GM12878 (cell line): Measurements from ENCODE around the gene TEX261.

ENCODE experiments used
- CHD2 ChIP-seq: IDR thresholded peaks from 2 replicates; pipeline ENCODE4 v1.6.1; 2011; ENCODE audit warnings: low read depth, low read length, improper control_type of control experiment, borderline replicate concordance
- CREB1 ChIP-seq: IDR thresholded peaks from 2 replicates; pipeline ENCODE4 v1.6.1; 2012; ENCODE audit warnings: low read depth, mild to moderate bottlenecking, inconsistent platforms
- CTCF ChIP-seq, 3 experiments: IDR thresholded peaks in 2 of 3; conservative IDR thresholded peaks in 1 of 3; 2 replicates each; pipeline ENCODE4 v1.5.1; 2011; ENCODE audit warnings: low read depth in 3 of 3, low read length in 3 of 3, mild to moderate bottlenecking in 3 of 3, control low read depth in 2 of 3, moderate library complexity in 2 of 3, inconsistent platforms in 1 of 3, mixed read lengths in 1 of 3; ENCODE audit not compliant: control insufficient read depth in 2 of 3, insufficient read depth in 1 of 3; ENCODE audit errors: extremely low read depth in 1 of 3
- EZH2 ChIP-seq: IDR thresholded peaks from 2 replicates; pipeline ENCODE4 v1.6.1; 2012; ENCODE audit warnings: low read depth, mild to moderate bottlenecking, control low read depth, inconsistent platforms, low read length, borderline replicate concordance; ENCODE audit not compliant: control insufficient read depth
- JUNB ChIP-seq: IDR thresholded peaks from 2 replicates; pipeline ENCODE4 v1.6.1; 2016; ENCODE audit warnings: antibody characterized with exemption, mild to moderate bottlenecking
- MAX ChIP-seq: IDR thresholded peaks from 2 replicates; pipeline ENCODE4 v1.6.1; 2012; ENCODE audit warnings: low read depth, low read length, improper control_type of control experiment
- POLR2A ChIP-seq: IDR thresholded peaks from 2 replicates; pipeline ENCODE4 v1.6.1; 2011; ENCODE audit warnings: low read depth, mild to moderate bottlenecking, low read length
- POLR2AphosphoS5 ChIP-seq: IDR thresholded peaks from 2 replicates; pipeline ENCODE4 v1.6.1; 2011; ENCODE audit warnings: mild to moderate bottlenecking, low read length, inconsistent platforms
- RAD21 ChIP-seq: IDR thresholded peaks from 2 replicates; pipeline ENCODE4 v1.6.1; 2011; ENCODE audit warnings: mild to moderate bottlenecking, low read depth, low read length, moderate library complexity; ENCODE audit not compliant: insufficient read depth
- SIN3A ChIP-seq: IDR thresholded peaks from 2 replicates; pipeline ENCODE4 v1.6.1; 2012; ENCODE audit warnings: low read depth, low read length, improper control_type of control experiment
- SRF ChIP-seq, 2 experiments: IDR thresholded peaks; 2 replicates each; pipeline ENCODE4 v1.6.1; 2011; ENCODE audit warnings: low read depth in 2 of 2, low read length in 2 of 2, mild to moderate bottlenecking in 1 of 2, moderate library complexity in 1 of 2
- TCF12 ChIP-seq: IDR thresholded peaks from 2 replicates; pipeline ENCODE4 v1.6.1; 2011; ENCODE audit warnings: low read depth, mild to moderate bottlenecking, low read length
- USF2 ChIP-seq: IDR thresholded peaks from 2 replicates; pipeline ENCODE4 v1.6.1; 2011; ENCODE audit warnings: low read depth, low read length, improper control_type of control experiment, borderline replicate concordance
- ZBTB40 ChIP-seq: fragments of 450-650 bp; IDR thresholded peaks from 2 replicates; pipeline ENCODE4 v1.6.1; 2016; ENCODE audit warnings: mild to moderate bottlenecking, moderate library complexity, borderline replicate concordance

- TF ChIP-seq RAD21, result no peak
- no peak for TF ChIP-seq CHD2
- no peak for TF ChIP-seq USF2
- TF ChIP-seq SIN3A, result no peak
- TF ChIP-seq POLR2A, result no peak
- TF ChIP-seq EZH2, result no peak
- no peak for TF ChIP-seq TCF12
- TF ChIP-seq ZBTB40, result no peak
- no peak for TF ChIP-seq JUNB
- no peak for TF ChIP-seq MAX
- TF ChIP-seq SRF (IDR thresholded peaks at IDR 0.05; ENCODE audit: low read depth in 2 of 2, low read length in 2 of 2), result no peak
- TF ChIP-seq POLR2AphosphoS5, result no peak
- no peak for TF ChIP-seq CTCF (IDR thresholded peaks at IDR 0.05 in 2 of 3, conservative IDR thresholded peaks at IDR 0.05 in 1 of 3; ENCODE audit: control insufficient read depth in 2 of 3, extremely low read depth in 1 of 3, insufficient read depth in 1 of 3, low read depth in 3 of 3, low read length in 3 of 3)
- TF ChIP-seq CREB1, result no peak
Measured at GRCh38 chr2:70962885-70963878, 31.5 kb downstream of the TEX261 start.
